Right ventricle myocardium superior (tissue), 1 donor: Measurements from ENCODE around the gene CTSC. TPM values are rescaled to one million over a fixed set of nuclear protein-coding genes. Genes with fewer than 3 reads are reported as not detected.
"Not testable (repeated sequence)": the region's sequence is repeated elsewhere in the genome, so short reads cannot be mapped to it uniquely, and the experiment has no call there.

Source experiments
- ATAC-seq: fragments of 200-7000 bp; cut with Tn5 transposase; one replicate; pipeline ENCODE4 v1.9.1; 2020; ENCODE audit warnings: mild to moderate bottlenecking; ENCODE audit not compliant: poor library complexity
- DNase-seq: peaks from one replicate; pipeline ENCODE4 v3.0.0-alpha.2; 2020
- intact Hi-C: fragments of 100-400 bp; cut with DNase I; formaldehyde crosslinking; loops from one replicate; pipeline ENCODE4 v1.11.2; 2022
- total RNA-seq: library from RNA; stranded (reverse); fragmentation: NEBNext Ultra II Directional; extraction: Animal tissue kit (Norgen Biotek cat#: 25700); gene quantifications from one replicate; pipeline ENCODE4 v1.2.1, GENCODE V29; 2021
- donor health status: DM: no; HTN: yes; CAD: no; lungs with severe emphysema.

CTSC gene
- total RNA-seq, 1 donor from 2014 or later, result 21.9 TPM

GRCh38 chr11:88326099-88326498, 11.4 kb downstream of the CTSC start:
- DNase-seq, result no peak
- intact Hi-C loops, result no loop called here
- no peak for ATAC-seq

- intact Hi-C loops, result no loop called here
- ATAC-seq (no peak), DNase-seq (no peak)
Measured at GRCh38 chr11:88324562-88325345, 12.8 kb downstream of the CTSC start.

GRCh38 chr11:88322881-88323280, 14.7 kb downstream of the CTSC start:
- ATAC-seq, DNase-seq, intact Hi-C loops: not testable (repeated sequence)

GRCh38 chr11:88321412-88321811, 16.1 kb downstream of the CTSC start:
- intact Hi-C loops, result not testable (repeated sequence)

GRCh38 chr11:88320149-88320559, 17.4 kb downstream of the CTSC start:
- no peak for ATAC-seq
- no peak for DNase-seq
- intact Hi-C loops, result no loop called here

More at GRCh38 chr11:88321412-88321811, 16.1 kb downstream of the CTSC start:
- DNase-seq, ATAC-seq: not testable (repeated sequence)

- DNase-seq, result no peak
Measured at GRCh38 chr11:88318017-88318416, 19.5 kb downstream of the CTSC start.

GRCh38 chr11:88317536-88317935, 20.0 kb downstream of the CTSC start:
- DNase-seq, result no peak
- intact Hi-C loops, result no loop called here
- ATAC-seq, result no peak

More at GRCh38 chr11:88318017-88318416, 19.5 kb downstream of the CTSC start:
- intact Hi-C loops, result no loop called here
- no peak for ATAC-seq

- ATAC-seq, result no peak
- intact Hi-C loops, result no loop called here
- no peak for DNase-seq
Measured at GRCh38 chr11:88315981-88316441, 21.5 kb downstream of the CTSC start.

GRCh38 chr11:88315015-88315414, 22.5 kb downstream of the CTSC start:
- intact Hi-C loops, result no loop called here
- ATAC-seq, result no peak
- DNase-seq, result no peak

- ATAC-seq (no peak), DNase-seq (no peak)
- intact Hi-C loops, result no loop called here
Measured at GRCh38 chr11:88313441-88313840, 24.1 kb downstream of the CTSC start.

- no peak for DNase-seq
- ATAC-seq, result no peak
- intact Hi-C loops, result no loop called here
Measured at GRCh38 chr11:88312628-88313027, 24.9 kb downstream of the CTSC start.

GRCh38 chr11:88310246-88310645, 27.3 kb downstream of the CTSC start:
- ATAC-seq (no peak), DNase-seq (no peak)

GRCh38 chr11:88308576-88308975, 29.0 kb downstream of the CTSC start:
- ATAC-seq, result no peak
- intact Hi-C loops, result no loop called here

More at GRCh38 chr11:88310246-88310645, 27.3 kb downstream of the CTSC start:
- intact Hi-C loops, result no loop called here

GRCh38 chr11:88307749-88308425, 29.6 kb downstream of the CTSC start:
- intact Hi-C loops, result no loop called here
- ATAC-seq (no peak), DNase-seq (no peak)

More at GRCh38 chr11:88308576-88308975, 29.0 kb downstream of the CTSC start:
- no peak for DNase-seq

- DNase-seq, result no peak
- no peak for ATAC-seq
- intact Hi-C loops, result no loop called here
Measured at GRCh38 chr11:88306785-88307184, 30.8 kb downstream of the CTSC start.

GRCh38 chr11:88305430-88305829, 32.1 kb downstream of the CTSC start:
- intact Hi-C loops, result no loop called here
- no peak for ATAC-seq

GRCh38 chr11:88304352-88304751, 33.2 kb downstream of the CTSC start:
- ATAC-seq (no peak), DNase-seq (no peak)
- intact Hi-C loops, result no loop called here

More at GRCh38 chr11:88305430-88305829, 32.1 kb downstream of the CTSC start:
- DNase-seq, result no peak

GRCh38 chr11:88303037-88303436, 34.5 kb downstream of the CTSC start:
- DNase-seq (no peak), ATAC-seq (no peak)
- intact Hi-C loops, result no loop called here

GRCh38 chr11:88301488-88302140, 35.9 kb downstream of the CTSC start:
- DNase-seq (no peak), ATAC-seq (peak; percentile 18)
- intact Hi-C loops, result no loop called here
